GM18868 (cell line): ENCODE measurements around the gene MYOCD.

Source experiments
- ATAC-seq: cut with Tn5 transposase; IDR thresholded peaks from one replicate; pipeline ENCODE4 v1.9.1; 2021; ENCODE audit warnings: mild to moderate bottlenecking, moderate library complexity; ENCODE audit not compliant: unreplicated experiment

MYOCD gene

GRCh38 chr17:12693640-12694039, 27.9 kb downstream of the MYOCD start:
- no peak for ATAC-seq

- ATAC-seq = no peak
Observed at GRCh38 chr17:12706070-12706469, 40.4 kb downstream of the MYOCD start.

GRCh38 chr17:12709063-12709462, 43.4 kb downstream of the MYOCD start:
- no peak for ATAC-seq

GRCh38 chr17:12712415-12712814, 46.7 kb downstream of the MYOCD start:
- no peak for ATAC-seq

- no peak for ATAC-seq
Observed at GRCh38 chr17:12712941-12713340, 47.3 kb downstream of the MYOCD start.

DNA sequence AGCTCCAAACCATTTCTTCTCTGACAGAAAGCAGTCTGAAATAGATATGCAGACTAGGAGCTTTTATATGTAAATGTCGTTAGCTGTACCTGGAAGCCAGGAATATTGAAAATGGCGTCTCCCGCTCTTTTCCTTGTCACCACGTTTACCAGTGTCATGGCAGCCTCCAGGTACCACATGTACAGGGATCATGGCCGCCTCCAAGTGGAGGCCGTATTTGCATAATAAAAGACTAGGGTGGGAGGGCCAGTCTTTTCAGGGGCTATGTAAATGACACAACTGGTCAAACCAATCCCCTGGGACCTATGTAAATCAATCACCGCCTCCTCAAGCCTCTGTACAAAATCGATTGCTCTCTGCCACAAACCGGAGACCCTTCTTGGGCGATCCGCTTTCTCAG, 54.3 kb downstream of the MYOCD start:
- no peak for ATAC-seq

DNA sequence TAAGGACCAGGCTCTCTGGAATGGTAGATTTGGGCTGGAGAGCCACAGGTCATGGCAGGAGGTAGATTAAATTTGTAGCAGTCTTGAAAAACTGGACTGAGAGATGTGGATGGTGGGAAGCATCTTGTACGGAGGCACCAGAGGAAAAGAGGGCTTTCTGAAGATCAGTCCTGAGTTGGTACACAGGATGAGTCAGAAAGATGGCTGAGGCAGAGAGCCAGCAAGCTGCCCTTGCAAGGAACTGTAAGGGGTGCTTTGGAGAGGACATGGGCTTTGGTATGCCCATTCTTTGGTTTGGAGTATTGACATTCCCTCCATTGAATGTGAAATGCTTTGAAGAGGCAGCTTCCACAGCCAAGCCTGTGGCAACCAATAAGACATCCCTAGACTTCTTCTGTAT, 55.9 kb downstream of the MYOCD start:
- ATAC-seq = no peak

DNA sequence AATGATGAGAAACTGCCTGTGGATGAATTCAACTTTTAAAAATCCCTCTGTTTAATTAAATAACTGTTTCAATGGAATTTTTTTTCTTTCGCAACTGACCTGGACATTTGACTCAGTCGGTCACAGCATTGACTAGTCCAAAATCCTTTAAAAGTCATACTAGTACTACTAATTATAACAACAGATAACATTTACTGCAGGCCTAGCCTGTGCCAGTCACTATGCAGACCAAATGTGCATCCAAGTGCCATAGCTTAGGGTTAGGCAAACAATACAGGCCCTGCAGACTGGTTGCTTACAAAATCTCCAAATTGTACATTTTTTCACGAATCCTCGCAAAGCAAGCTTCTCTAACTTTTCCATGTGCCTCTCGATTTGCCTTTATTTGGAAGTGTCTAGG, 56.6 kb downstream of the MYOCD start:
- no peak for ATAC-seq

DNA sequence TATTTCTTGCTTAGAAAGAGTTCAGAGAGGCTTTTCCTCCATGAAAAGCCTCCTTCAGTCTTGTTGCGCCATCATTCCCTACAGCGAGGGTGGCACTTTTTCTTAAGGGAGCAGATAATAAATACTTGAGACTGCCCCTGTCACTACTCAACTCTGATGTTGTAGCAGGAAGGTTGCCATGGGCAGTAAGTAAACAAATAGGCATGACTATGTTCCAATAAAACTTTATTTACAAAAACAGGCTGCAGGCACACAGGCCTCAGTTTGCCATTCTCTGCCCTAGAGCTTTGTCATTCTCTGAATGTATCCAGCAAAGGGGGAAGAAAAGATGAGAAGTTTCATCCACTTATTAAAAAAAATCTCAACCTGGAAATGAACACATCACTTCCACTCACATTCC, 60.4 kb downstream of the MYOCD start:
- no peak for ATAC-seq

GRCh38 chr17:12727076-12727760, 61.5 kb downstream of the MYOCD start:
- ATAC-seq = no peak

DNA sequence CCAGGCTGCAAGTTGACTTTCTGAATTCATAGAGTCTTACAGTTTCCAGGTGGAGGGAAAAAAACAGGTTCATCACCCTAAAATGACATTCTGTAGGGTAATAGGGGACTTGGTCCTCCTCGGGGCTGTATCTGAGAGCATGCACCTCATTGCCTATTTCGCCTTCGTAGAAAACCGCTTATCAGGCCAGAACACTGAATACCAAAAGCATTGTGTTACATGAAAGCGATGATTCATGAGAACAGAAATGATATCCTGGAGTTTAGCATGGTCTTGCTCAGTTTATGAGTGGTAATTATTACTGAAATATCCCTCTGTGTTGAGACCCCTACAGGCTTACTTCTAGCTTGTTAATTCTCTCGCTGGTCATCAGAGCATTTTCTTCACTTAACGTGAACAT, 62.2 kb downstream of the MYOCD start:
- ATAC-seq = no peak

GRCh38 chr17:12729086-12729485, 63.4 kb downstream of the MYOCD start:
- ATAC-seq = no peak

GRCh38 chr17:12730421-12730820, 64.7 kb downstream of the MYOCD start:
- no peak for ATAC-seq

DNA sequence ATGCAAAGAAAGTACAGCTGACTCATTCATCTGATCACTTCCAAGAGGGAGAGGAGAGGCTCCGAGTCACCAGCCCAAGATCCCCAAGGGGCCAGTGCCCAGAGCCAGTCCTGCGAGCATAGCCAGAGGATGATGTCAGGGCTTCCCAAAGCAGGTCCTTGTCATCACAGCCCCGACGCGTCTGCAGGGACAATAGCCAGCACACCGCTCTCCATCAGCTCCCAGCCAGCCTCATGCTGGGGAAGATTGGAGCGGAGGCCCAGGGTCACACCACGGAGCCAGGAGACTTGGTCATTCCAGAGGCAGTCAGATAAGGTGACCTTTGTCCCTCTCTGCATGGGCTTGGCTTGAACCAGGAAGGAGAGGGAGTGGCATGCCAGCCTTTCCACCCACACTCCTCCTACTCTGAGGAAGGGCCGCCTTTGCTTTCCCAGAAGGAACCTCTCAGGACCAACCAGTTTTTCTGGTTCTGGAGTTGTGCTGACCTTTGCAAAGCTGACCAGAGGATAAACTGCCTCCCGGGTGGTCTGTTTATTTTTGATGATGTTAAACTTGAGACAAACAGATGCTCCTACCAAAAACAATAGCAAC, 65.3 kb downstream of the MYOCD start:
- ATAC-seq = no peak

DNA sequence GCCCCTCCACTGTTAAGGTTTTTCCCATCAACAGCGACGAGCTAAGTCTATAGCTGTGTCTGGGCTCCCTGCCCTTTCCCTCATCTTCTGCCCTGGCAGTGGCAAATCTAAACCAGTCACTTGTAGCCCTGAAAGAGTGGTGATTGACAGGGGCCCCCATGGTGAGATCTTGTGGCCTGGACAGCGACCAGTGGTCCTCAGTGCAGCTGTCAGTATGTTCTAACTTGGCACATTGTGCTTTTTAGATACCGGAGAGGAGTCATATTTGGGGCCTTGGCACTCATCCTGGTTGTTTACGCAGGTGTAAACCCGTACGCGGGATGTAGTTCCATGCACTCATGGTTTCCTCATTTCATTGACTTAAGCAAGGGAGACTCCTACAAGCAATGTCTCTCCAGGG, 66.1 kb downstream of the MYOCD start:
- no peak for ATAC-seq

- ATAC-seq = no peak
Observed at GRCh38 chr17:12732366-12732765, 66.7 kb downstream of the MYOCD start.

DNA sequence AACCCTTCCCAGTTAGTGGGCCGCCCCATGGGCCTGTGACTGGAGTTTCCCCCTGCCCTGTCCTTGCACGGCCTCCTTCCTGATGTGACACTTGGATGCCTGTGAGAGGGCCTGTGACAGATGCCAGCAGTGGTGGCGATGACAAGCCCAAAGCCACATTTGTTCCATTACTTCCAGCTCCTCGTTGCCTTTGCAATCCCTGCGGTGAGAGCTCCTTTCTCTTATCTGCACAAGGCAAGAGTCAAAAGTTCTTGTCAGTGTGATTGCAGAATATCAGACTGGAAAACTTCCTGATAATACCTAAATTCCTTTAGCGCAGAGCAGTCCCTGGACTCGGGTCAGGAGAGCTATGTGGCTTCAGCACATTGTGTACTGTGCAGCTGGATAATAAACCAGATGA, 69.2 kb downstream of the MYOCD start:
- ATAC-seq = no peak

GRCh38 chr17:12735517-12735916, 69.8 kb downstream of the MYOCD start:
- no peak for ATAC-seq

- ATAC-seq = no peak
Observed at GRCh38 chr17:12736526-12736925, 70.8 kb downstream of the MYOCD start.

DNA sequence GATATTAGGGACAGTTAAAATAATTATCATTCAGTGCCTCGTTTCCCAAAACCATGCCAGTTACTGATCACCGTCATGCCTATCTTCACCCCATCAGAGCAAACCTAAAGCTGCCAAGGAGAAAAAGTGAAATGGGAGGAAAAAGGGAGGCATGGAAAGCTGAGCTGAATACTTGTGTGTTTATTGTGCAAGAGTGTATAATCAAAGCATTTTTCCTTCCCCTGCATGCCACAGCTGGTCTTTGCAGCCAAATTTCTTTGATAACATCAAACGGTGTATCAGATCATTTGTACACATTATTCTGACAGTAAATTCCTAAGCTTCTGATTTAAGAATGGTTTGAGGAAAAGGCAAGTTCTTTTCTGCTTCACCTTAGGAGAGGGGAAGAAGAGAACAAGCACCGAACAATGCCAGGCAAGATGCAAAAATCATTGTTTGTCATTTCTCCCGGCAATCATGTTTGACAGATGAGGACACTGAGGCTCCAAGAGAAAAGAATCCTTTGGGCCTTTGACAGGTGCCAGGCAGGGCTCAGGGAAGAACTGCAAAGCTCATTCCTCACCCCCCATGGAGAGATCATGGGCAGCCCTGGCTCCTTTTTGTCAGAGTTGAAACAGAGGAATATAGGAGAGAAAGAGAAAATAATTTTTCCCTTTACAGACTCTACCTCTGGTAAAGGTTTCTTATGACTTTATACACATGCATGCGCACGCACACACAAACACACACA, 72.2 kb downstream of the MYOCD start:
- ATAC-seq = no peak

DNA sequence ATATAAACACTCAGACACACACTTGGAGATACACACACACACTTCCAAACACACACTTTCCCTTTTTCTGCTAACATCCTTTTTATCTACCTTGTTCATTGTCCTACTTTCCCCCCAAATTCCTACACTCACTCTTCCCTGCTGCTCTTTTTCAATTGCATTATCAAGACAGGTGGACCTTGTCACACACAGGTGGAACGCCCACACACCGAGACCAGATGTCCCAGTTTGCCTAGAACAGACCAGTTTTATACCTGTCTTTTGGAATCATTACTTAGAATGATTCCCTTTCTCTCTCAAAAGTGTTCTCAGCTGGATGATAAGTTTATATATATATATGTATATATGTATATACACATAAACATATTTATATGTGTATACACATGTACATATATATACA, 72.9 kb downstream of the MYOCD start:
- no peak for ATAC-seq

GRCh38 chr17:12739500-12739899, 73.8 kb downstream of the MYOCD start:
- ATAC-seq = no peak
